ENCODE data around the gene LAMA3. TPM values are rescaled to one million over a fixed set of nuclear protein-coding genes. Genes with fewer than 3 reads are reported as not detected.

LAMA3 gene
- polyA plus RNA-seq, 1 experiment = 0.32 TPM

- ChIA-PET POLR2A (no interaction called here), CTCF (no interaction called here)
- DNase-seq (ENCODE audit: low read depth, low spot score) = no peak
- peaks cover 46% of the 10 kb centered on the region for H3K27me3 ChIP-seq (ENCODE audit: control insufficient read depth, insufficient read depth, low read length)
- H3K9me3 ChIP-seq (ENCODE audit: control insufficient read depth, insufficient read depth, low read length) = no peaks in the 10 kb centered on the region; the same call in 1 of the 2 replicates
- no peak for TF ChIP-seq CTCF (IDR thresholded peaks at IDR 0.05; ENCODE audit: low read depth, low read length)
- no peak overlapping the region for H3K4me3 ChIP-seq (ENCODE audit: low read depth, low read length)
- H3K27ac ChIP-seq (ENCODE audit: low read depth, low read length) = no peak overlapping the region
Measured at GRCh38 chr18:23876921-23877320, 187.7 kb downstream of the LAMA3 start.

GRCh38 chr18:23877371-23877770 lies 188.1 kb downstream of the LAMA3 start:
- no peak overlapping the region for H3K27ac ChIP-seq (ENCODE audit: low read depth, low read length)
- no peaks in the 10 kb centered on the region; the same call in 1 of the 2 replicates for H3K9me3 ChIP-seq (ENCODE audit: control insufficient read depth, insufficient read depth, low read length)
- H3K27me3 ChIP-seq (ENCODE audit: control insufficient read depth, insufficient read depth, low read length) = peaks cover 44% of the 10 kb centered on the region
- CTCF ChIA-PET = interaction anchor here (0.6 kb wide), 1 partner anchor 38 kb away, joined by 3 read pairs; no protein-coding TSS in a partner anchor
- no peak overlapping the region for H3K4me3 ChIP-seq (ENCODE audit: low read depth, low read length)
- POLR2A ChIA-PET = no interaction called here
- TF ChIP-seq CTCF (IDR thresholded peaks at IDR 0.05; ENCODE audit: low read depth, low read length) = no peak
- DNase-seq (ENCODE audit: low read depth, low spot score) = no peak

- DNase-seq (ENCODE audit: low read depth, low spot score) = no peak
- Histone ChIP-seq H3K27me3 (ENCODE audit: control insufficient read depth, insufficient read depth, low read length) (peaks cover 35% of the 10 kb centered on the region), H3K27ac (ENCODE audit: low read depth, low read length) (no peak overlapping the region), H3K4me3 (ENCODE audit: low read depth, low read length) (no peak overlapping the region), H3K9me3 (ENCODE audit: control insufficient read depth, insufficient read depth, low read length) (no peaks in the 10 kb centered on the region)
- POLR2A ChIA-PET = no interaction called here
- TF ChIP-seq CTCF (IDR thresholded peaks at IDR 0.05; ENCODE audit: low read depth, low read length) = no peak
- CTCF ChIA-PET = no interaction called here
Measured at GRCh38 chr18:23878336-23878900, 189.2 kb downstream of the LAMA3 start.

- no peak for TF ChIP-seq CTCF (IDR thresholded peaks at IDR 0.05; ENCODE audit: low read depth, low read length)
- ChIA-PET POLR2A (no interaction called here), CTCF (interaction anchor here (1.0 kb wide), 1 partner anchor 40 kb away, joined by 4 read pairs; no protein-coding TSS in a partner anchor)
- DNase-seq (ENCODE audit: low read depth, low spot score) = no peak
- Histone ChIP-seq H3K27me3 (ENCODE audit: control insufficient read depth, insufficient read depth, low read length) (peaks cover 32% of the 10 kb centered on the region), H3K27ac (ENCODE audit: low read depth, low read length) (no peak overlapping the region), H3K4me3 (ENCODE audit: low read depth, low read length) (no peak overlapping the region), H3K9me3 (ENCODE audit: control insufficient read depth, insufficient read depth, low read length) (no peaks in the 10 kb centered on the region)
Measured at GRCh38 chr18:23879126-23879525, 189.9 kb downstream of the LAMA3 start.

GRCh38 chr18:23879544-23879943 lies 190.3 kb downstream of the LAMA3 start:
- H3K27ac ChIP-seq (ENCODE audit: low read depth, low read length) = no peak overlapping the region
- POLR2A ChIA-PET = no interaction called here
- H3K4me3 ChIP-seq (ENCODE audit: low read depth, low read length) = no peak overlapping the region
- peaks cover 30% of the 10 kb centered on the region for H3K27me3 ChIP-seq (ENCODE audit: control insufficient read depth, insufficient read depth, low read length)
- TF ChIP-seq CTCF (IDR thresholded peaks at IDR 0.05; ENCODE audit: low read depth, low read length) = no peak
- DNase-seq (ENCODE audit: low read depth, low spot score) = no peak
- CTCF ChIA-PET = interaction anchor here (1.0 kb wide), 1 partner anchor 39 kb away, joined by 4 read pairs; no protein-coding TSS in a partner anchor
- H3K9me3 ChIP-seq (ENCODE audit: control insufficient read depth, insufficient read depth, low read length) = no peaks in the 10 kb centered on the region

Measured in AG04450 (cell line).